ENCODE data around the gene STPG4.

- TF ChIP-seq PATZ1 (CRISPR knock-in tag; IDR thresholded peaks at IDR 0.05; ENCODE audit: borderline replicate concordance) (no peak), CREB5 (CRISPR knock-in tag; IDR thresholded peaks at IDR 0.05; ENCODE audit: low read depth) (no peak), ESRRG (CRISPR knock-in tag; IDR thresholded peaks at IDR 0.05) (no peak), RARB (CRISPR knock-in tag; IDR thresholded peaks at IDR 0.05) (no peak)
Measured at GRCh38 chr2:47056868-47057686, 98.0 kb downstream of the STPG4 start.
